ENCODE data around the gene ATOX1. TPM values are rescaled to one million over a fixed set of nuclear protein-coding genes. Genes with fewer than 3 reads are reported as not detected.

The ATOX1 gene
- total and polyA plus RNA-seq, 11 donors = 52.1 to 149 (median 71.2) TPM

DNA sequence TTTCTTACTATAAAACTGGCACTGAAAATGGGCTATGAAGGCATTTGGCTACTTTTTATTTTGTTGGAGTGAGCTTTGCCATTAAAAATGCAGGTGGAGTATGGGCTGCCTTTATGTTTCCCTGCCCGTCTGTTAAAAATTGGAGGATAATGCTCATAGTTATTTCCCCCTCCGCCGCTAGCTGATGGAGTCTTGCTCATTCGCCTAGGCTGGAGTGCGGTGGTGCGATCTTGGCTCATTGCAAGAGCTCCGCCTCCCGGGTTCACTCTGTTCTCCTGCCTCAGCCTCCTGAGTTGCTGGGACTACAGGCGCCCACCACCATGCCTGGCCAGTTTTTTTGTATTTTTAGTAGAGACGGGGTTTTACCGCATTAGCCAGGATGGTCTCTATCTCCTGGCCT lies 21.9 kb upstream of the ATOX1 start:
- DNase-seq = no peak
- Histone ChIP-seq H3K27ac (no peak overlapping the region), H3K27me3 (no peaks in the 10 kb centered on the region), H3K4me3 (no peak overlapping the region), H3K4me1 (peaks cover 2 to 88% (median 72%) of the 10 kb centered on the region in 12 donors), H3K9me3 (no peaks in the 10 kb centered on the region), H3K36me3 (peaks cover 0 to 31% (median 6%) of the 10 kb centered on the region in 9 donors)
- 89 to 94% (median 90%) methylated on average over 11 of the region's 11 CpGs for WGBS, 4 donors
- TF ChIP-seq POLR2A (IDR thresholded peaks at IDR 0.05) = no peak
- TF ChIP-seq, protein P1, sequence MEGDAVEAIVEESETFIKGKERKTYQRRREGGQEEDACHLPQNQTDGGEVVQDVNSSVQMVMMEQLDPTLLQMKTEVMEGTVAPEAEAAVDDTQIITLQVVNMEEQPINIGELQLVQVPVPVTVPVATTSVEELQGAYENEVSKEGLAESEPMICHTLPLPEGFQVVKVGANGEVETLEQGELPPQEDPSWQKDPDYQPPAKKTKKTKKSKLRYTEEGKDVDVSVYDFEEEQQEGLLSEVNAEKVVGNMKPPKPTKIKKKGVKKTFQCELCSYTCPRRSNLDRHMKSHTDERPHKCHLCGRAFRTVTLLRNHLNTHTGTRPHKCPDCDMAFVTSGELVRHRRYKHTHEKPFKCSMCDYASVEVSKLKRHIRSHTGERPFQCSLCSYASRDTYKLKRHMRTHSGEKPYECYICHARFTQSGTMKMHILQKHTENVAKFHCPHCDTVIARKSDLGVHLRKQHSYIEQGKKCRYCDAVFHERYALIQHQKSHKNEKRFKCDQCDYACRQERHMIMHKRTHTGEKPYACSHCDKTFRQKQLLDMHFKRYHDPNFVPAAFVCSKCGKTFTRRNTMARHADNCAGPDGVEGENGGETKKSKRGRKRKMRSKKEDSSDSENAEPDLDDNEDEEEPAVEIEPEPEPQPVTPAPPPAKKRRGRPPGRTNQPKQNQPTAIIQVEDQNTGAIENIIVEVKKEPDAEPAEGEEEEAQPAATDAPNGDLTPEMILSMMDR (IDR thresholded peaks at IDR 0.05) = no peak
- no peak for ATAC-seq
- intact Hi-C loops (cut with DNase I) = no loop called here

DNA sequence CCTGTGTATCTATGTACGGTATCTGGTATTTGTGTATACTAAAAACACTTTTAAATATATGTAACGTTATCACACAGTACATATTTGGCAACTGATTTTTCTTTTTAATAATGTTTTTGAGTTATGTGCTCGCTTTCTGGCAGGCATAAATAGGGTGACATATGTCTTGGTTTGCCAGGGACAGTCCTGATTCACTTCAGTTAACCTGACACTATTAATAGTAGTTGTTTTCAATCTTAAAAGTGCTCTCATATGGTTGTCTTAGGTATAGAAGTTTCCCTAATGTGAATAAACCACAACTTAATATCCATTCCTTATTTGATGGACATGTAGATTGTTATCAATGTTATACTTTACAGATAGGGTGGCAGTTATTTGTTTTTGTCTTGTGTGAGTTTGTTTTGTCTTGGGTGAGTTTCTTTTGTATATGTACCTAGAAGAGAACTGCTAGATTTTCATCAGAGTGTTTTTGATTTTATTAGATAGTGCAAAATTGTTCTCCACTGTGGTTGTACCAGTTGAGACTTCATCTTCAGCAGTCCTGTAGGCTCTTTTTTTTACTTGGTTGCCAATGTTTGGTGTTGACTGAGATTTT lies 21.2 kb upstream of the ATOX1 start:
- Histone ChIP-seq H3K4me3 (no peak overlapping the region), H3K4me1 (peaks cover 2 to 88% (median 72%) of the 10 kb centered on the region in 12 donors)

DNA sequence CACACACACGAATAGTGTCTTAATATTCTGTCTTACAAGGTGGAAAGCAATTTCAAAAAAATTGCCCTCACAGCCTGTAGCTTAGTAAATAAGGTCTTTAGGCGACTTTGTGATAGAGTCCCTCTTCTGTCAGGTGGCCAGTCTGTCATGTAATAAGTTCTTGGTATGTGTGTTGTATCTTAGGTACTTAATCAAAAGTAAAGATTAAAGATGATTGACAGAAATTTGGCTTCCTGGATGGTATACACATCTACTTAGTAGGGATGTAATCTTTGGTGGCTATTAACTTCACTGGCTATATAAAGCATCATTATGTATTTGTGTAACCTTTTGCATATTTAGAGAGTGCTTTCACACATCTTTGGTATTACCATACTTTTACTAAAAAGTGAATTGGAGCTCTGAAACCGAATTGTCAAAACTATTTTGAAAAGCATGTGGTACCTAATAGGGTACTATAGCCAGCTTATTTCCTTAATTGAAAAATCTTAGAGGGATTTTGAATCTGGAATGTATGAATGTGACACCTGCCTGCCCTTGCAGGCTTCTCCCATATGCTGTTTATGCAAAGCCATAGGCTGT lies 16.7 kb upstream of the ATOX1 start:
- Histone ChIP-seq H3K36me3 (peaks cover 0 to 31% (median 6%) of the 10 kb centered on the region in 9 donors), H3K4me1 (peaks cover 2 to 84% (median 64%) of the 10 kb centered on the region in 12 donors), H3K27ac (peak overlapping the region in 4 of 12 donors; percentile 0 to 90 (median 54)), H3K9me3 (no peaks in the 10 kb centered on the region), H3K4me3 (peak overlapping the region in 3 of 12 donors; percentile 76 to 85 (median 78)), H3K27me3 (no peaks in the 10 kb centered on the region)
- no peak for TF ChIP-seq POLR2A (IDR thresholded peaks at IDR 0.05)
- TF ChIP-seq, protein P1 (IDR thresholded peaks at IDR 0.05) = no peak
- no peak for ATAC-seq
- DNase-seq = no peak
- 22 to 36% (median 29%) methylated on average over 3 of the region's 3 CpGs for WGBS, 4 donors
- intact Hi-C loops (cut with DNase I) = no loop called here

More for the DNA sequence above, 21.2 kb upstream of the ATOX1 start:
- no peak for DNase-seq
- intact Hi-C loops (cut with DNase I) = no loop called here
- no peak for TF ChIP-seq POLR2A (IDR thresholded peaks at IDR 0.05)
- TF ChIP-seq, protein P1 (IDR thresholded peaks at IDR 0.05) = no peak
- no peak overlapping the region for H3K27ac ChIP-seq
- no peaks in the 10 kb centered on the region for H3K9me3 ChIP-seq
- no peak for ATAC-seq
- WGBS, 4 donors = 53 to 61% (median 55%) methylated on average over 3 of the region's 3 CpGs
- H3K27me3 ChIP-seq = no peaks in the 10 kb centered on the region
- H3K36me3 ChIP-seq = peaks cover 0 to 31% (median 6%) of the 10 kb centered on the region in 9 donors

DNA sequence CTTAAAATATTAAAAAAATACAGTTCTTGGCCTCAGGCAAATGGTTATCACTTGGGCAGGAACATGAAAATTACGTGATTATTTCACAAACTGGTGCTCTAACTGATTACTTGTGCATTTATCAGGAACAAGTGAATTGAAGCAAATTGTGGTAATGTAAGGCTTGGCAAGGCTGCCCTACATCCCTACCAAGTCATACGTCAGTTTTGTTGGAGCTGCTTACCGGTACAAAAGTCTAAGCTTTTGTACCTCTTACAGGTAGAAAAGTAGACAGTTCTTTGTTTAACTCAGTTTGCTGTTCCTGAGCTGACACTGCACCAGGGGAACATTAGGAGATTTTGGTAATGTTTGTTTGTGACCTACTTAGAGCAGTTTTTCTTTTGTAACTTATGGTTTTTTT lies 15.5 kb upstream of the ATOX1 start:
- no peaks in the 10 kb centered on the region for H3K27me3 ChIP-seq
- H3K4me3 ChIP-seq = peak overlapping the region in 11 of 12 donors; percentile 63 to 93 (median 76)
- ATAC-seq (no peak), DNase-seq (no peak)
- H3K9me3 ChIP-seq = no peaks in the 10 kb centered on the region
- H3K27ac ChIP-seq = peak overlapping the region in 7 of 12 donors; percentile 23 to 90 (median 87)
- H3K4me1 ChIP-seq = peaks cover 2 to 75% (median 60%) of the 10 kb centered on the region in 12 donors
- TF ChIP-seq POLR2A (IDR thresholded peaks at IDR 0.05) = no peak
- TF ChIP-seq, protein P1 (IDR thresholded peaks at IDR 0.05) = no peak
- H3K36me3 ChIP-seq = peaks cover 0 to 29% (median 6%) of the 10 kb centered on the region in 9 donors
- intact Hi-C loops (cut with DNase I) = loop anchor here in 1 of 10 donors (5.0 kb wide), 1 partner anchor 38 kb away; no protein-coding TSS in a partner anchor
- 5 to 8% (median 7%) methylated on average over 3 of the region's 3 CpGs for WGBS, 4 donors

All from heart left ventricle (tissue), 16 donors.